Measurements from ENCODE around the gene NACC2.

DNA sequence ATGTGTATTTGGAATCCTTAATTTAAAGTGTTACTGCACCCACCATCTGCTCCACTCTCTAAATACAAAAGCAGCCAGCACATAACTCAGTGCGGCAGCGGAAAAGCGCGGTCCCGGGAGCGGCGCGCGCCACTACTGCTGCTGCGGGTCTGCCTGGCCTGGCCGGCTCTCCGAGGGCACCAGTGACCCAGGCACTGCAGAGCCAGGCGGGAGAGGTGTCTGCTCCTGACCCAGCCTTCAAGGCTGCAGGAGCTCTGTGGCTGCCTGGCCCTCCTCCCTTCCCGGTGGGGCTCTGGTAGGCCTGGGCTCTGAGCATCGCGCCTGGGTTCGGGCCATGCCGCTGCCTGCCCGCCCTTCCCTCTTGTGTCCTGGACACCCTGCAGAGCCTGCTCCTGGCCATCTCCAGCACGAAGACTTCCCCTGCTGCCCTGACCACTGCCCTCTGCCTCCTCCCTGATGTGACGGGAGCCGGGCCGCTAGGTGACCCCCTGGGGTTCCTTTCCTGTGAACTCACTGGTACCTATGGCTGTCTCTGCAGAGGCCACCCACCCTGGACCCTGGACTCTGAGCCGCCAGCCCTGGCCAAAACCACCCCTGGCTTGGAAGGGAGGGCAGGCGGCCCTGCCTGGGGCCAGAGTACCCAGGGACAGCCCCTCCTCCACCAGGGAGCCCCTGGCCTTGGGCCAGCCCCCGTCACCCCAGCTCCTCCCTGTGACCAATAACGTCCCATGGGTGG is 101.2 kb downstream of the NACC2 start:
- no peak for TF ChIP-seq ZFP3 (CRISPR knock-in tag; IDR thresholded peaks at IDR 0.05)
- no peak for TF ChIP-seq ARNTL (CRISPR knock-in tag; IDR thresholded peaks at IDR 0.05; ENCODE audit: borderline replicate concordance, low read depth)
- no peak for TF ChIP-seq RARB (CRISPR knock-in tag; IDR thresholded peaks at IDR 0.05)
- no peak for TF ChIP-seq ISL1 (CRISPR knock-in tag; IDR thresholded peaks at IDR 0.05)
